ENCODE measurements around the gene LINC01488.

- TF ChIP-seq YY1 (IDR thresholded peaks at IDR 0.05; ENCODE audit: insufficient read depth, insufficient read length) (no peak), ZNF274 (IDR thresholded peaks at IDR 0.05; ENCODE audit: low read depth, low read length) (no peak)
Observed at GRCh38 chr11:69447786-69448185, 33.7 kb upstream of the LINC01488 start.
